Cardiac muscle cell (in vitro differentiated cells and primary cell): ENCODE results near the gene SEMA3A. TPM values are rescaled to one million over a fixed set of nuclear protein-coding genes. Genes with fewer than 3 reads are reported as not detected.
A peak's percentile ranks its signal among the peaks of the same experiment; 100 is the strongest.

Experiments
- DNase-seq, 2 donors: peaks; one replicate each; pipeline versions ENCODE4 v3.0.0 to v3.0.0-alpha.2; 2010 to 2017; ENCODE audit warnings: low read depth in 1 of 2, low spot score in 1 of 2
- H3K27ac ChIP-seq: fragments of 200-600 bp; sonication (generic); 2 replicates; pipeline ENCODE4 v1.5.1; 2016
- H3K27me3 ChIP-seq: fragments of 200-600 bp; sonication (generic); 2 replicates; pipeline ENCODE4 v1.6.0; 2016; ENCODE audit warnings: control low read depth
- H3K36me3 ChIP-seq: fragments of 200-600 bp; sonication (generic); 2 replicates; pipeline ENCODE4 v1.5.1; 2016; ENCODE audit warnings: control low read depth
- H3K4me1 ChIP-seq: fragments of 200-600 bp; sonication (generic); 2 replicates; pipeline ENCODE4 v1.8.1; 2017; ENCODE audit warnings: low read depth, mild to moderate bottlenecking, mixed run types
- H3K4me3 ChIP-seq: fragments of 200-600 bp; sonication (generic); 2 replicates; pipeline ENCODE4 v1.5.1; 2016; ENCODE audit warnings: mild to moderate bottlenecking
- H3K9me3 ChIP-seq: fragments of 200-600 bp; sonication (generic); 2 replicates; pipeline ENCODE4 v1.5.1; 2017; ENCODE audit warnings: low read depth, mild to moderate bottlenecking, control low read depth
- polyA plus RNA-seq: library from polyadenylated mRNA; unstranded; fragments of >200 nt; fragmentation: Nextera tagmentation; extraction: Ambion mirVana; gene quantifications from 2 replicates; pipeline ENCODE4 v1.2.1, GENCODE V29; 2016
- total RNA-seq: library from RNA; depleted of rRNA; stranded (reverse); fragments of >200 nt; gene quantifications from 2 replicates; pipeline ENCODE4 v1.2.3, GENCODE V29; 2016
- TF ChIP-seq, protein P1 (sequence below): IDR thresholded peaks from 2 replicates; pipeline ENCODE4 v1.5.1; 2012; ENCODE audit warnings: low read depth, mild to moderate bottlenecking, low read length

The SEMA3A gene
- total and polyA plus RNA-seq, 2 experiments from 2014 or later: 33.5 to 37.3 TPM

DNA sequence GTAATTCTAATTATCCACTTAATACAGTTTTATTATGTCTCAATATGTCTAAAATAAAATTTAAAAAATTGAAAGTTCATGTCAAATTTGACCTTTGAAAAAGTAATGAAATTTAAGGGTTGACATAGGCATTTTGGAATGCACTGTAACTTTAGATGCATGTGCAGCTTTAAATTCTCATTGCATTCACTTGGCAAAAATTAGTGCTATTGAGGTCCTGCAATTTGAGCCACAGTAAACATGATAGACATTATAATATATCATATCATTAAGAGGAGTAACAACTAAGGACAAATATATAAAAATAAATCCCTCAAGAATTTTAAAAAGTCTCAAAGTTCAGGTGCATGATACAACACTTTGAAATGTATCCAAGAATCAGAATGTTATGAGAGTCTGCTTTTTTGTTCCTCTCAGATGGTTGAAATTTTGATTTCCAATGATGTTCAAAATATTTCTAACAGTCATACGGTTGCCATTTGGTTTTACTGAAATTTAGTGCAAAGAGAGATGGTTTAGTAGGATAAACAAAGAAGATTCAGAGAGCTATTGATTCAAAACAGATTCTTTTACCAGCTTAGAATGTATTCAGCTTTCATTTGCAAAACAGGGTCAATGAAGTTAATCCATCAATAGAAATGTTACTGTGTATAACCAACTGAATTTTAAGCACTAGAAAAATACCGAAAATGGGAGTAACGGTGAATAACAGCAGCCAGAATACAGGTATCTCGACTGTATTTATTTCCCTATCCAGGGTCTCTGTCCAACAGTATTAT, 71.8 kb downstream of the SEMA3A start:
- Histone ChIP-seq H3K4me1 (peaks cover 9% of the 10 kb centered on the region), H3K4me3 (no peak overlapping the region), H3K27me3 (no peaks in the 10 kb centered on the region), H3K36me3 (no peaks in the 10 kb centered on the region), H3K27ac (no peak overlapping the region), H3K9me3 (no peaks in the 10 kb centered on the region)
- no peak for DNase-seq
- TF ChIP-seq, protein P1, sequence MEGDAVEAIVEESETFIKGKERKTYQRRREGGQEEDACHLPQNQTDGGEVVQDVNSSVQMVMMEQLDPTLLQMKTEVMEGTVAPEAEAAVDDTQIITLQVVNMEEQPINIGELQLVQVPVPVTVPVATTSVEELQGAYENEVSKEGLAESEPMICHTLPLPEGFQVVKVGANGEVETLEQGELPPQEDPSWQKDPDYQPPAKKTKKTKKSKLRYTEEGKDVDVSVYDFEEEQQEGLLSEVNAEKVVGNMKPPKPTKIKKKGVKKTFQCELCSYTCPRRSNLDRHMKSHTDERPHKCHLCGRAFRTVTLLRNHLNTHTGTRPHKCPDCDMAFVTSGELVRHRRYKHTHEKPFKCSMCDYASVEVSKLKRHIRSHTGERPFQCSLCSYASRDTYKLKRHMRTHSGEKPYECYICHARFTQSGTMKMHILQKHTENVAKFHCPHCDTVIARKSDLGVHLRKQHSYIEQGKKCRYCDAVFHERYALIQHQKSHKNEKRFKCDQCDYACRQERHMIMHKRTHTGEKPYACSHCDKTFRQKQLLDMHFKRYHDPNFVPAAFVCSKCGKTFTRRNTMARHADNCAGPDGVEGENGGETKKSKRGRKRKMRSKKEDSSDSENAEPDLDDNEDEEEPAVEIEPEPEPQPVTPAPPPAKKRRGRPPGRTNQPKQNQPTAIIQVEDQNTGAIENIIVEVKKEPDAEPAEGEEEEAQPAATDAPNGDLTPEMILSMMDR: no peak

DNA sequence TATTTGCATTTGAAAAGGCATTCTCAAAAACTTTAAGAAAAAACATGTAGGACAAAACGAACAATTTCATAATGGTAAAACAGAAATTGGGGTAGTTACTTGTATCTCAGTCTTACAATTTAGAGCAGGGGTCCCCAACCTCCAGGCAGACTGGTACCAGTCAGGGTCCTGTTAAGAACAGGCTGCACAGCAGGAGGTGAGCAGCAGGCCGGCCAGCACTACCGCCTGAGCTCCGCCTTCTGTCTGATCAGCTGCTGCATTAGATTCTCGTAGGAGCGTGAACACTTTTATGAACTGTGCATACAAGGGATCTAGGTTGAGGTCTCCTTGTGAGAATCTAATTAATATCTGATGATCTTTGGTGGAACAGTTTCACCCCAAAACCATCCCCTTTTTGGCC, 77.3 kb downstream of the SEMA3A start:
- Histone ChIP-seq H3K9me3 (no peaks in the 10 kb centered on the region), H3K4me1 (peaks cover 1% of the 10 kb centered on the region), H3K4me3 (no peak overlapping the region), H3K27me3 (no peaks in the 10 kb centered on the region), H3K36me3 (no peaks in the 10 kb centered on the region), H3K27ac (no peak overlapping the region)
- TF ChIP-seq, protein P1: no peak
- DNase-seq: no peak

DNA sequence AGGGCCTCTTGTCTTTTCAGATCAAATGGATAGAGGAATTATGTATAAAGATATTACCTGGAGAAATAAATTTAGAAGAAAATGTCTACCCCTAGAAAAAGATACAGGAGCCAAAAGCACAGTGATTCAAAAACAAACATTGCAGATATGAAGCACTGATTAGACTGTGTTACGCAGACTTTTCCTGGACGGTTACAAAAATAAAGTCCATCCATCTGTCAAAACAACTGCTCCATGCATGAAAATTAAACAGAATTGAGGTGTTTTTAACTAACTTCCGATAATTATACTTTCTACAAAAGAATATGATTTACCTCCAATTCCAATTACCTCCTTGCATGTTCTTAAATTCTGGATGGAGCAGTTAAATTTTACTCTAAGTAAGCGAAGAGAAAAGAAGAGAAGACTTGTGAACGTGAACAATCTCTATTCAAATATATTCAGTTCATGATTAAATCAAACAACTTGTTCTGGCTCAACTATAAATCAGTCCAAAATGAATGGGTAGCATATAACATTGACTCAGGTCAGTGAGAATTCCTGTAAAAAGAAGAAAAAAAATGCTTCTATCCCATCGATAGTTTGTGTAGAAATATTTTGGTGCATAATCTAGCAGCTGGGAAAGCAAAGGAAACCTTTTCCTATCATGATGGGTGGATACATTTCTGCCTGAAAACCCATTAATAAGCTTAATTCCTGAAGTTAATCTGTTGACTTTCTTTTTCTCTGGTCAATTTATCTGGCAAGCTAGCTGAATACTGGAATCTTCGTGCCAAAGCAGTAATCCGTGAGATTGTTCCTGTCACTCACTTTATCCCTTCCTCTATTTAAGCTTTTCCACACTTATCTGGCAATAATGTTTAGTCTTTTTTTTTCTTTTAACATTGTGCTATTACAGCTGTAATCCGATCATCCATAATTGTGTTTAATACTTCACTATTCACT, 80.4 kb downstream of the SEMA3A start:
- H3K9me3 ChIP-seq: no peaks in the 10 kb centered on the region
- TF ChIP-seq, protein P1: no peak
- no peak overlapping the region for H3K4me3 ChIP-seq
- no peak for DNase-seq
- peaks cover 8% of the 10 kb centered on the region for H3K36me3 ChIP-seq
- no peak overlapping the region for H3K27ac ChIP-seq
- peaks cover 13% of the 10 kb centered on the region for H3K4me1 ChIP-seq
- no peaks in the 10 kb centered on the region for H3K27me3 ChIP-seq

DNA sequence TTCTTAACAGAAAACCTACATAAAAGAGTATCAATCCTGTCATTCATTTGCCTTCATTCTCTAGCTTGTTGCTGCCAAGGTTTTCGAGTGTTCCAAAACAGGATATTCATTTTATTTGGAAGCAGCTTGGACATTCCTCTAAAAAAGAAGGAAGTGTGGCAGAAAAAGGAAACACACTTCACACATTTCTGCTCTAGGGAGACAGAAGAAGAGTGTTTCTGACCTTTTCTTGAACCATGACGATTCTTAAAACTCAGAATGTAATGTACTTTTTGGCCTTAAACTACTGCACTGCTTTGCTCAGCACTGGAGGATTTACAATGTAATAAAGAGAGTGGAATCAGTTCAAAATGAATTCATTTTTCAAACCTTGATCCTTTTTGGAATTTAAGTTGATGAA, 81.3 kb downstream of the SEMA3A start:
- no peaks in the 10 kb centered on the region for H3K9me3 ChIP-seq
- H3K4me1 ChIP-seq: peaks cover 13% of the 10 kb centered on the region
- no peaks in the 10 kb centered on the region for H3K27me3 ChIP-seq
- no peak overlapping the region for H3K4me3 ChIP-seq
- TF ChIP-seq, protein P1: no peak
- no peak overlapping the region for H3K27ac ChIP-seq
- peak in 1 of 2 donors; percentile 34 for DNase-seq
- peaks cover 8% of the 10 kb centered on the region for H3K36me3 ChIP-seq

DNA sequence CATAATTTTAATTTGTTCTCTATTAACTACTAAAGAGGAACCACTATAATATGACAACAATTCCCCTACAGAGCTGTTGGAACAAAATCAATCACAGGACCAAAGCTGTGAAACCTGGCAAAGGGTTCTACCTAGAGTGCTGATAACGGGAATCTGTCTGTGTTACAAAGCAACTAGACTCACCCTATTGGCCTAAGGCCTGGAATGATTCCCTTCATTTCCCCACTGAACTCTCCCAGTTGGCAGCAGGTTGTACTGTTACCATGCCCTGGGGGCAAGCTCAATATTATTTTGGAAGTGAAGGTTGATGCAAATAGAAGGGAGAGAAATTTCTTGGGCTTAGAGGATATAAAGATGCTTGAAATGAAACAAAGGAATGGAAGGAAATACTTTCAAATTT, 81.8 kb downstream of the SEMA3A start:
- no peak overlapping the region for H3K27ac ChIP-seq
- H3K9me3 ChIP-seq: no peaks in the 10 kb centered on the region
- H3K27me3 ChIP-seq: no peaks in the 10 kb centered on the region
- no peak overlapping the region for H3K4me3 ChIP-seq
- TF ChIP-seq, protein P1: no peak
- H3K36me3 ChIP-seq: peaks cover 8% of the 10 kb centered on the region
- DNase-seq: no peak
- peaks cover 13% of the 10 kb centered on the region for H3K4me1 ChIP-seq
